Stimulated activated CD8-positive, alpha-beta memory T cell treated with anti-CD3 and anti-CD28 coated beads, Interleukin-12 subunit alpha, Interleukin-12 subunit beta, amount 100 ng/mL, for 4 hours (primary cell): ENCODE results near the gene FNDC10.

ENCODE experiments used
- DNase-seq: peaks from one replicate; pipeline ENCODE4 v3.0.0-alpha.2; 2020; ENCODE audit warnings: low read depth

Gene FNDC10

GRCh38 chr1:1627829-1628753 is 28.2 kb upstream of the FNDC10 start:
- no peak for DNase-seq

- no peak for DNase-seq
Observed at GRCh38 chr1:1627261-1627828, 27.4 kb upstream of the FNDC10 start.

GRCh38 chr1:1626207-1627141 is 26.5 kb upstream of the FNDC10 start:
- DNase-seq = no peak

GRCh38 chr1:1625824-1626206 is 25.9 kb upstream of the FNDC10 start:
- DNase-seq = no peak

- DNase-seq = no peak
Observed at GRCh38 chr1:1625404-1625775, 25.5 kb upstream of the FNDC10 start.

GRCh38 chr1:1624443-1625403 is 24.8 kb upstream of the FNDC10 start:
- no peak for DNase-seq

GRCh38 chr1:1623631-1624442 is 23.9 kb upstream of the FNDC10 start:
- no peak for DNase-seq

GRCh38 chr1:1623181-1623630 is 23.3 kb upstream of the FNDC10 start:
- no peak for DNase-seq

- DNase-seq = no peak
Observed at GRCh38 chr1:1622788-1623094, 22.8 kb upstream of the FNDC10 start.

- DNase-seq = no peak
Observed at GRCh38 chr1:1622010-1622787, 22.3 kb upstream of the FNDC10 start.

GRCh38 chr1:1621173-1622009 is 21.5 kb upstream of the FNDC10 start:
- no peak for DNase-seq

GRCh38 chr1:1620433-1621139 is 20.7 kb upstream of the FNDC10 start:
- DNase-seq = no peak

- DNase-seq = no peak
Observed at GRCh38 chr1:1619917-1620361, 20.0 kb upstream of the FNDC10 start.

- DNase-seq = no peak
Observed at GRCh38 chr1:1618396-1619068, 18.6 kb upstream of the FNDC10 start.

GRCh38 chr1:1617925-1618324 is 18.0 kb upstream of the FNDC10 start:
- no peak for DNase-seq

GRCh38 chr1:1617516-1617915 is 17.6 kb upstream of the FNDC10 start:
- DNase-seq = no peak

- DNase-seq = no peak
Observed at GRCh38 chr1:1616838-1617237, 16.9 kb upstream of the FNDC10 start.
